NCI-H1105 treated with DMSO at 0.1 percent for 48 hours (cell line): ENCODE measurements around the gene PHYHIPL.

ENCODE experiments used
- DNase-seq: peaks from one replicate; lab custom pipeline; 2025; lab: John Stamatoyannopoulos, UW

The PHYHIPL gene

DNA sequence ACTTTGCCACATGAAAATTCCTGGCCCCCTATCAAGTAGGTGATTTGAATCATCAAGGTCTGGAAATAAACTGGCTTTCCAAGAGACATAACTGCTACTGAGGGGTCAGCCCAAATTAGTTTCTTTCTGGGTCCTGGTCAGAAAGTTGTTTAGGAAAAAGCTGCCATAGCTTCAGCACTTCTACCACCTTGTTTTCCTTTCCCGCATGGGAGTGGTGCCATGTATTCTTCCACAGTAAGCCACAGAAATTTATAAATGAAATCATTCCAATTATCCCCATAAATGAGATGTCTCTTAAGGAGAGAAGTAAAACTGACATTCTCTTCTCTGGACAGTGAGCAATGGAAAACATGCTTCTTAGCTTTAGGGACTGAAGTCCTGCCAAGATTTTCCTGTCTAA lies 80.8 kb downstream of the PHYHIPL start:
- no peak for DNase-seq

DNA sequence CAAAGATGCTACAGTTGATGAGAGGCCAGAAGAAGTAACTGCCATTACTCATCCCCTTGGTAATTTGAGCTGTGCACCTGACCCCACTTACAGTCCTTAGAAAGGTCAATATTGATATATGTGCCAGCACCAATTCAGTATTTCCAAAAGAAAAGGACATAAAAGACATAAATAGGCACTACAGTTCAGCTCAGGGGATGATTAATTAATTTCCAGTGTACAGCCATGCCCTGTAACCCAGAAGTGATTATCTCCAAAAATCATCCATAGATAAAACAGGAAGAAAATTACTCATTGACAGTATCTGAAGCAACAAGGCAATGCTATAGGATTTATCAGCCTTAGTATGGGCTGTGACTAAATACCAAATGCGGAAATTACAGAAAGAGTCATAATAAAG lies 82.4 kb downstream of the PHYHIPL start:
- DNase-seq = no peak

DNA sequence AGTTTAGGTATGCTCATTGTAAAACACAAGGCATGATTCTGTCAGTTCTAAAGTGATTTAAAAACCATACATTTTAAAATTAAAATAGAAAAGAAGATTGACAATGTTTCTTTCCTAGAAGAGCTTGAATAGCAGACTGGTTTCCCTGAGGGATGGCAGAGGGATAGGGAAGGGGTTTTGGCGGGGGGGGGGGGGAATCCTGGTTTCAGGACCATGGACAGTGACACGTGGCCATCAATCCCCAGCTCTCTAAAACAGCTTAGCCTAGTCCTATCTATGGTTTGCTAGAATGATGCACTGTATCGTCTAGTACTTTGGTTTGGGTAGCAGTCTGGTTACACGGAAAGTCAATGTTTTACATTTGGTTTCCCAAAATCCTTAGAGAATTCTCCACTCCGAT lies 88.7 kb downstream of the PHYHIPL start:
- DNase-seq = no peak

DNA sequence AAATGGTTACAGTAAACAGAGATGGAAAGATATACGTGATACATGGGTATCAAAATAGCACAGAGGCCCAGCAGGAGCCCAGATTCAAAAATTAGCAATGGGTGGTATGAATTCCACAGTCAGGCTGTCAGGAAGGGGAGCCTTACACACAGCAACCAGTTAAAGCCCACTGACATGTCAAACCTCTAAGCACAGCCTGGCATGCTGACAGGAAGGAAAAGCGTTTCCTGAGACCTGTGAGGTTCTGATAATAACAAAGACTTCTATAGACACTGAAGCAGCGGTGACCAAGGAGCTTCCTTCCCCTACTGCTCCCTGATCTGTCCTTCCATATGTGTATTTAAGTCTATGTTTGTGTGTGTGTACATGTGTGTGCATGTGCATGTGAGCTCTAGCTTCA lies 89.9 kb downstream of the PHYHIPL start:
- no peak for DNase-seq

DNA sequence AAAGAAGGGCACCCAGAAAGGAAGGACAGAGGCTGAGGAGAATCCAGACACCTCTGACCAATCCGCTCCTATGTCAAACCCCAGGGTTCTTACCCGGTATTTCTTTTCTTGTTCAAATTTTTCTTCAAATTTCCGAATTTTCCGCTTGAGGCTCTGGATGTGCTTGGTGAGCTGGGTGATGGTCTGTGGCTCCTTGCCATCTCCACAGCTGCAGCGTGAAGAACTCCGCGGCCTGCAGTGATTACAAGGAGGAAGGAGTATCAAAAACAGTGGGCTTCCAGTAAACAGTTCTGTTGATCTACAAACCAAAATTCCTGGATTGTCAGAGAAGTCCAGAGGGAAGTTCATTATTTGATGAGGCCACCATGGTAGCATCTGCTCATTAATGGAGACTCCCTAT lies 92.0 kb downstream of the PHYHIPL start:
- DNase-seq = no peak

DNA sequence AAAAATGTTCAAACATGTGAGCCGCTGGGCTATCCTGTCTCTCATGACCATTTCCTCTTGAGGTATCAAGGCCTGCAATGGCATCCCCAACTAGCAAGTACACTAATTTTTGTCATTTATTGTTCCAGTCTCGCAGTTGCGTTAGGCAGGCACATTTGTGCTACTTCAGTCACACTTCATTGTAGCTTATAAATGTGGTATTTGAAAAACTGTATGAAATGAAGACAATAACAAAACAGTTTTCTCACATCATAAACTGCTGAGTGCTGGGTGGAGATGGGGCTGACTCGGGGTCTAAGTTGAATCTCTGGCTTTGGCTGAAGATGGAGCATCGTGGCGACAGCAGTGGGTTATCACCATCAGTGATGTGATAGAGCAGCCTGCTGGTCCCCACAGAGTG lies 93.2 kb downstream of the PHYHIPL start:
- no peak for DNase-seq

DNA sequence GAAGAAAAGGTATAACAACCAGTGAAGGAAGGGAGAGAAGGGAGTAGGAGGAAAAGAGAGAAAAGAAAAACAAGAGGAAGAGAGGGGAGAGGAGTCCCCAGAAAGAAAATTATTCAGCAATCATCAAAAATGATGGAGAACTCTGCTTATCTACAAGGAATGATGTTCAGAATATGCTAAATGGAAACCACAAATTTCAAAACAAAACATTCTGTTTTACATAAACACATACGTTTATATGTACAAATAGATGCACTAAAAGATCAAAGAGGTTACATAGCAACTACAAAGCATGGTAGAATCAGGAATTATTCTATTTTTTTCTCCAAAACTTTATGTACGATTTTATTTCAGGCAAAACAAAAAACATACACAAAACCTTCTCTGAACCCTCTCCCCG lies 94.0 kb downstream of the PHYHIPL start:
- no peak for DNase-seq

DNA sequence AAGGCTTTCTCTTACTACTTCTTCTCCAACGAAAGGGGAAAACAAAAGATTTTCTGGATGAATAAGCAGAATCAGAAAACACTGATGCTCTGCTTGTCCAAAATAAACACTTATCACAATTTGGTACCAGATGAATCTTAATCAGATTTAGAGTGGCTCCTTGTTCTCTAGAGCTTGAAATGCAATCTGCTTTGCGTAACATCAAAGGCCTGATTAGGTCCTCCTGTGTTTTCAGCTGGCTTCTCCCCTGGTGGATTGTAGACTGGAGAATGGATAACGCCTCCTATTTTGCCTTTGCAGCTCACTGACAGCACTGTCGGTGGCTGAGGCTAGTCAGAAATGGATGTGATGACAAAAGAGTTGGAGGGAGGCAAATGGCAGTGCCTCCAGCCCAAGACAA lies 94.7 kb downstream of the PHYHIPL start:
- peak; percentile 8 for DNase-seq

DNA sequence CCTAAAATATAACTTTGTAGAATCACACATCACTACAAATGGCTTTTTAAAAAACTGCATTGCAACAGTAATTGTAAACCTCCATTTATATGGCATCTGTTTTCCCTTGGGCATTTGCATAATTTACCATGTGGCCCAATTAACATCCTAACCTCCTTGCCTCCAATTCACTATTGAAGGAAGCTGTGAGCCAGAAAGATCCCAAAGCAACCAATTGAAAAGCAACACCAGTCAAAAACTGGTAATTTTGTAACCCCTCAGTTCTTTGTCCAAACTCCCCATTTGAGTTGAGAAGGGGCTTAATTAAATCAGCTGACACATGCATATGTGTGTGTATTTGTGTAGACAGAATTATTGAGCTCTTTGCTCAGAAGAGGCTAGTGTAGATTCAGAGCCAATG lies 95.6 kb downstream of the PHYHIPL start:
- DNase-seq = no peak

DNA sequence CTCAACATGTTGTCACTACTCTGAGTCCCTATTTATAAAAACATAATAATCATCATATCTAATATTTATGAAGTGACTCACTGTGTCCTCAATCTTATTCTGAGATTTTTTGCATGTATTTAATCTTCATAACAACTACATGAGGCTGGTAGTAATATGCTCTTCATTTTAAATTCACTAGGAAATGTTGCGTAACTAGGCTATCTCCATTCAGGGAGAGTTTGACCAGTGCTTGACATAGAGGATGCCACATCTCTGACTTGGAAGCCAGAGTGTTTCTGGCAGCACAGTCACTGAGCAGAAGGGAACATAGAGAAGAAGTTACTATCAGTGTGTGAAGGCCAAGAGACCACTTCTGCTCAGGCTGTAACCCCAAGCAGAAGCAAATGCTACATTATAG lies 97.0 kb downstream of the PHYHIPL start:
- no peak for DNase-seq

DNA sequence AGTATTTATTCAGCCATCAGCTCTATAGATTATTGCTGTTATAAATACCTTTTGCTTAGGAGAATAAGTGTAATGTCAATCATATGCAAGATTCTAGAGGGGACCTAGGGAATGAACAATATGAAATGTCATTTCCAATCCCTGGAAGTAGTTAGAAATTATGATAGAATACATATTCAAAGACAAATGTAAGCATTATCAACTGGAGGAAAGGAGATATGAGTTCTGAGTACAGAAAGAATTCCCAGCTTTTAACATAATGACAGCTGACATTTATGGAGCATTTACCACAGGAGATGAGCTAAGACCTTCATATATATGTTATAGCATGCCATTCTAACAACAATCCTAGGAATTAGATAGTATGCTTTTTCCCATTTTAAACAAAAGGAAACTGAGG lies 99.7 kb downstream of the PHYHIPL start:
- DNase-seq = no peak

DNA sequence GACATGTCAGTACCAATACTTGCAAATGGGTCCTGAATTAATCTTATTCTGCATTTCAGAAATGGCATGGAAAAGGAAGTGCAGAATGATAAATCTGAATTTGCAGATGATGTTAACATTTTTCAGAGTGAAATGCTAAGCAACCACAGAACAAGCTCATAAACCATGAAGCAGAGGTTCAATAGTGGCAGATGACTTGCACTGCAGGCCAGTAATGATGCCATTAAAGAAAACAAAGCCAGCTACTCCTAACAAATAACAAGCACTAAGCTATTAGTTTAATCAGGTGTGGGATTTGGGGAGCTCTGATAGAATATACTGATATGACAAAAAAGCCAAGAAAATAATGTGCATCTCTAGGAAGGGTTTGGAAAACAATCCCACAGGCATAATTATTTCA lies 100.5 kb downstream of the PHYHIPL start:
- peak; percentile 12 for DNase-seq

DNA sequence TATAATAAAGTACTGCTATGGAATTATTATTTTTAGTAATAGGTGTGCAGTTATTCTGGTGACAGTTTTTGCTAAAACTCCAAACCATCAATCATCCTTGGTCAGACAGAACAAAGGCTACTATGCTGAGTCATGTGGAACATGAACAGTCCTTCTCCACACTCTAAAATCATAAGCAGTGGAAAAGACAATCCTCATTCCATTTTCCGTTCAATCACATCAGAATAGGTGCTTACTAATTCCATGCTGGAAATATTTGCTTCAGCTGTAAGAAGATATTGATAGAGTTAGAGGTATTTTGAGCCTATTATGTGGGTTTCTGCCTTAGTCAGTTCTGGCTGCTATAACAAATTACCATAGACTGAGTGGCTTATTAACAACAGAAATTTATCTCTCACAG lies 103.0 kb downstream of the PHYHIPL start:
- DNase-seq = no peak

DNA sequence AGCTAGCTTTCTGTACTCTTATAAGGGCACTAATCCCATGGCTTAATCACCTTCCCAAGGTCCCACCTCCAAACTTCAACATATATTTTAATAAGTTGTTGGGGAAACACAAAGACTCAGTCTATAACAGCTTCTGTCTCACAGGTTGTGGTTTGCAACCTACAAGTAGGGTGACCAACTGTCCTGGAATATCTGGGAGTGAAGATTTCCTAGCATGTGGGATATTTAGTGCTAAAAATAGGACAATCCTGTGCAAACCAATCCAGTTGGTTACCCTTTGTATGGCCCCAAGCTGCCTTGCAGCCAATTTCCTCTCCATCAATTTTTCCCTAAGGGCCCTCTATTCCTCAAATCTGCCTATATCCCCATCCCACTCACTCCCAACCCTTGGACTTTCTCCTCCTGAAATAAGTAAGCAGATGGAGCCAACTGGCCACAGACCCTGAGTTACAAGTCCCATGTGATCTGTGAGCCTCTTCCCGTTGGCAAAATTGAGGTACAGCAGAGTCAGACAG lies 103.6 kb downstream of the PHYHIPL start:
- DNase-seq = no peak

DNA sequence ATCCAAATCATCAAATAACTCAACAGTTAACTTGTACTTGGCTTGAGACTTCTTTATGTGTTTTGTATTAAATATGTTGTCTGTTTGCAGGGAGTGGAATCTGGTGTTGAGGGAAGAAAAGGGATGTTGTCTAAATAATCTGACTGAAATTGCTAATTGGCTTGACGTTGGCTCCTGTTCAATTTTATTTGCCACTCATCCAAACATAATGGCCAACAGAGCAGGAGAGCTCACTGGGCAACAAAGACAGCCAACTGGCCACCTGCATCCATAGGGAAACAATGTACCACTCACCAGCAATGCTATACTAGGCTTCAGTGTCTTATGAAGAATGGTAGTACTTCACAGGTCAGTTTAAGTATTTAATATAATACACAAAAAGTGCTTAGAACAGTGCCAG lies 105.4 kb downstream of the PHYHIPL start:
- no peak for DNase-seq

DNA sequence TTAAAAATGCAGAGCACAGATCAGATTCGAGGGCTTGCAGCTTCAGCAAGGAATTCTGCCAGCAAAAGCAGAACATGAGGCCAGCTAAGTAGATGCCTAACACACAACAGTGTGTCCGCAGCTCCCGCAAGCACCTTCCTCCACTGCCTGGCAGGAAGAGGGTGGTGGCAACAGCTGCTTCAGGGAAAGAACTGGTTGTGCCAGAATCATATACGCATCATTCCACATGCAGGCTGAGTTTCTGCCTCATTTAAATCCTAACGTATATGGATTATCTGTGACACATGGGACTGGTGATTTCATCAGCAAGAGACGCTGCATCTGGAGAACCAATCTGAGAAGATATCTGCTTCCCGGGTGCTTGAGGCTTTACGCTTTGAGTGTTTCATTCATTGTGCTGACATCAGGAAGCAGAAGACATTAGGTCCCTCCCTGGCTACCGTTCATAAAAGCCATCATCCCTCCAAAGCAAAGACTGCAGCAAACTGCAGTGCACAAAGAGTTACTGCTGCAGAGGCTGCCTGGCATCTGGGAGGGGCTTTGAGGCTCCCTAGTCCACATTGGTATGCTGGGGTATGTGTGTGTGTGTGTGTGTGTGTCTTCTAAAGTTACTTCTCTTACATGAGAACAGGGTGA lies 107.1 kb downstream of the PHYHIPL start:
- no peak for DNase-seq

DNA sequence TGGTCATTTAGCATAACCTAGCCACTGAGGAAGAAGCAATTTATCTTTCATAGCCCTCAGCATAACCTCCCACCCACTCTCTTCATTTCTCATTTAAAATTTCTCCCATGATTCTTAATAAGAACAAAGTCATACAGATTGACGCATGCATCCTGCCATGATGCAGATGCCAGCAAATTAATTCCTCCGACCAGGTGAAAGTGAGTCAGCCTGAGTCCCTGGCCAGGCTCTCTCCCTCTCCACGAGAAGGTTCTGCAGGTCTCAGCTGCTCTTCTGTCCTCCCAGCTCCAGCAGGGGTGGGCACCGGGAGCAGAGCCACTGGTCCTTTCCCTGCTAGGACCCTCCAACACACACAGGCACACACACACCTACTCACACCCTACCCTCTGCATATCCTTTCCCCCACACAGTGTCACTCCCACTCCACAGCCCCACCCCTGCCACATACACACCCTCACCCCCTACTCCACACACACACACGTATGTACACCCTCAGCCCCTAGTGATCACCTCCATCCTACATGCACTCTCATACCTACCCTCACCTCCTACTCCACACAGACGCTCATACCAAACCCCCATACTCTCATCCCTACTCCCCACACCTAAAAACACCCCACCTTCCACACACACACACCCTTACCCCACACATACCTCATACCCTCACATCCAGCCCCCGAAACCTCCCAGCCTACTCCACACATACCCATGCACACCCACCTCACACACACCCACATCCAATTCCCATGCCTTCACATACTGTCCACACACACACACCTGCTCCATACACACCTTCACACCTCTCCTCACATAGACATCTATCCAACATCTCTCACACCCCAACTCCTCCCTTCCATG lies 107.9 kb downstream of the PHYHIPL start:
- no peak for DNase-seq

DNA sequence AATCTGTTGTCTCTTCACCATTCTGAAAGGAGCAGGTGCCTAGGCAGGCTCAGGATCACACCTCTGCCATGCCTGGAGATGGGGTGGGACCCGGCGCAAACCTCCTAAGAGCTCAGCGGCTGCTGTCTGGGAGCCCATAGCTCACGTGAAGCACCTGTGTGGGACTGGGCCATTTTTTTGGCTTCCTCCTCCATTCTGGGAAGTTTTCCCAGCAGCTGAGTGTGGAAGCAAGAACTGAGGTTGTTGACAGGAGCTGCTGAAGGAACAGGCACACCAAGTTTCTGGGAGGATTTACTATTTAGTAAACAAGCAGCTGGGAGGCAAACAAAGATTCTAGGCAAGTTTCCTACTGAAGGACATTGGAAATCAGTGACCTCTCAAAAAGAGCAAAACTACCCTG lies 108.6 kb downstream of the PHYHIPL start:
- DNase-seq = no peak

DNA sequence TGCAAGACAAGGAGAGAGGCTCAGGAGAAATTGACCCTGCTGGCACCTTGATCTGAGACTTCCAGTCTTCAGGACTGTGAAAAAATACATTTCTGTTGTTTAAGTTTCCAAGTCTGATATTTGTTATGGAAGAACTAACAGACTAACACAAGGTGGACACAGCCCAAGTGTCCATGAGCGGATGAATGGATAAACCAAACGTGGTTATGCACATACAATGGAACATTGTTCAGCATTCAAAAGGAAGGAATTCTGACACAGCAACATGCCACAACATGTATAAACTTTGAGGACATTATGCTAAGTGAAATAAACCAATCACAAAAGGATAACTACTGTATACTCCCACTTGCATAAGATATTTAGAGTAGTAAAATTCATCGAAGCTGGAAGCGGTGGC lies 109.4 kb downstream of the PHYHIPL start:
- no peak for DNase-seq

DNA sequence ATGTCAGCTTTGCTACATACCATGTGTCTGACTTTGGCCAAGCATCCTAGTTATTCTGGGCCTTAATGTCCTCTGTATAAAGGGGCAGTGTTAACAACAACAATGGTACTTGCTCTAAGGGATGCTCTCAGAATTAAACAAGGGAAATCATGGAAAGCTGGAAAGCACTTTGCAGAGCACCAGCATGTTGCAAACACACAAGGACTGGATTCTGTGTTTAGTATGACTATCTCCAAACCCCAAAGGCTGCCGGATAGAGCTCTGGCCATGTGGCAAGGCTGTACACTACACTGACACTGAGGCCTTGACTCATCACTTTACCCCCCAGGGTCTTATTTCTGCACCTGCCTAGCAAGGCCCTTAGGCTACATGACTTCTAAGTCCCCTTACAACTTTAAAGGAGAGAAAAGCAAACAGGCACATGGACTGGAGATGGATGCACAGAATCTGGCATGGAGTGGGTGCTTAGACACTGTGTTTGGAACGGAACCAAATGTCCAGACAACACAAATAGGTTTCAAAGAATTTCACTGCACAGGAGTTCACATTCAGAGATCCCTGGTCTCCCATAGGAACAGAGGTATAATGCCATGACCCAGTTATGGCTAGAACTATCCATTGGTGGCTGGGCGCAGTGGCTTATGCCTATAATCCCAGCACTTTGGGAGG lies 111.3 kb downstream of the PHYHIPL start:
- DNase-seq = no peak

DNA sequence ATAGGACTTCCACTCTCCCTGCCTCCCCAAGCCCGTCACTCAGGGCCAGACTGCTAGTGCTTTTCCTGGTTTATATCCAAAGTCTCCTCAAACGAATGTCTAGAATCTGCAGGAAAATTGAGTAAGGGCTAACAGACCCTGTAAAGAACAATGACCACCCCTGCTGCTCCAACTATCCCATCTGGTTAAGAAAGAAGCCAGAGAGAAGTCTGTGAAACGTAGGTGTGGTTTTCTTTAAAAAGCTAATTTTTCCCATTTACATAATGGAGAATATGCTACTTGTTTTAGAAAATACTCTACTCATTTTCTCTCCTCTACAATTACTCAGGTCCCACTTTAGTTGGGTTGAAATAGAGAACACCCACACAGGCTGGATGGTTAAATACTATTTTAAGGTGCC lies 113.4 kb downstream of the PHYHIPL start:
- DNase-seq = no peak

DNA sequence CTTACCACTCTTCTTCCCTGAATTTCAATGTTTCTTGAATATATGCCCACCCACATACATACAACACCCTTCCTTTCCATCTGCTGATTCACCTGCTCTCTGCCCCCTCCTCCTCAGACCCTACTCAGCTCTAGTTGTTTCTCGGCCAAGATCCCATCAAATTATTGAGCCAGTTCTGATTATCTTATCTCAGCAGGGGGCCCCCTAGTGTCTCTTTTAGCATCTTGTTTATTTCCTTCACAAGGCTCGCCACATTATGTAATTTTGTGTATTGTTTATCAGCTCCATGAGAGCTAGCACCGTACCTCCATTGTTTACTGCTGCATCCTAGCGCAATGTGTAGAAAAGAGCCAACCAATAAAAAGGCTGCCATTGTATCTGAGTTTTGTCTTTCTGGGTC lies 114.0 kb downstream of the PHYHIPL start:
- no peak for DNase-seq
